H9 (cell line): ENCODE measurements around the gene RLN1. TPM values are rescaled to one million over a fixed set of nuclear protein-coding genes. Genes with fewer than 3 reads are reported as not detected.
"Not testable (repeated sequence)": the region's sequence is repeated elsewhere in the genome, so short reads cannot be mapped to it uniquely, and the experiment has no call there.

Experiments
- DNase-seq: peaks from one replicate; pipeline ENCODE4 v3.0.0-alpha.2; 2017
- H2AFZ ChIP-seq: one replicate; pipeline ENCODE4 v1.6.1; 2013; ENCODE audit warnings: mild to moderate bottlenecking, low read length, control low read depth, moderate library complexity
- H2AK5ac ChIP-seq: 2 replicates; pipeline ENCODE4 v1.6.1; 2013; ENCODE audit warnings: low read length, control low read depth, mixed read lengths; ENCODE audit not compliant: insufficient read length
- H2BK120ac ChIP-seq: one replicate; pipeline ENCODE4 v1.6.1; 2013; ENCODE audit warnings: low read depth, mild to moderate bottlenecking, low read length, control low read depth, inconsistent platforms; ENCODE audit not compliant: poor library complexity, severe bottlenecking
- H2BK12ac ChIP-seq: 2 replicates; pipeline ENCODE4 v1.6.1; 2013; ENCODE audit warnings: low read length, control low read depth, mixed read lengths, low read depth; ENCODE audit not compliant: insufficient read length
- H2BK15ac ChIP-seq: 2 replicates; pipeline ENCODE4 v1.6.1; 2013; ENCODE audit warnings: low read depth, low read length, control low read depth
- H2BK20ac ChIP-seq: one replicate; pipeline ENCODE4 v1.6.1; 2013; ENCODE audit warnings: low read depth, mild to moderate bottlenecking, low read length, control low read depth, inconsistent platforms; ENCODE audit not compliant: poor library complexity, severe bottlenecking
- H2BK5ac ChIP-seq: 2 replicates; pipeline ENCODE4 v1.6.1; 2013; ENCODE audit warnings: low read length, control low read depth, mixed read lengths; ENCODE audit not compliant: insufficient read length
- H3K14ac ChIP-seq: 2 replicates; pipeline ENCODE4 v1.6.1; 2013; ENCODE audit warnings: low read length, control low read depth; ENCODE audit not compliant: insufficient read depth
- H3K18ac ChIP-seq: 2 replicates; pipeline ENCODE4 v1.6.1; 2013; ENCODE audit warnings: low read depth, mild to moderate bottlenecking, mixed read lengths, low read length, control low read depth; ENCODE audit not compliant: insufficient read length
- H3K23ac ChIP-seq: 2 replicates; pipeline ENCODE4 v1.6.1; 2013; ENCODE audit warnings: low read length, control low read depth, mixed read lengths, low read depth; ENCODE audit not compliant: insufficient read length
- H3K23me2 ChIP-seq: 2 replicates; pipeline ENCODE4 v1.6.1; 2013; ENCODE audit warnings: low read depth, mild to moderate bottlenecking, mixed read lengths, low read length, control low read depth; ENCODE audit not compliant: insufficient read length, poor library complexity, severe bottlenecking
- H3K27ac ChIP-seq: 2 replicates; pipeline ENCODE4 v1.5.1; 2013; ENCODE audit warnings: low read length, control low read depth, mixed read lengths, low read depth; ENCODE audit not compliant: insufficient read length
- H3K27me3 ChIP-seq: 2 replicates; pipeline ENCODE4 v1.6.1; 2013; ENCODE audit warnings: low read length, control low read depth, inconsistent platforms; ENCODE audit not compliant: insufficient read depth
- H3K4ac ChIP-seq: 2 replicates; pipeline ENCODE4 v1.6.1; 2013; ENCODE audit warnings: low read depth, mild to moderate bottlenecking, control low read depth, inconsistent platforms, low read length, moderate library complexity
- H3K4me1 ChIP-seq: 2 replicates; pipeline ENCODE4 v1.6.1; 2013; ENCODE audit warnings: low read length, control low read depth, inconsistent platforms; ENCODE audit not compliant: insufficient read depth
- H3K4me2 ChIP-seq: 2 replicates; pipeline ENCODE4 v1.6.1; 2013; ENCODE audit warnings: low read length, control low read depth, mixed read lengths; ENCODE audit not compliant: insufficient read length, insufficient read depth
- H3K56ac ChIP-seq: 2 replicates; pipeline ENCODE4 v1.6.1; 2013; ENCODE audit warnings: low read depth, mild to moderate bottlenecking, mixed read lengths, low read length, control low read depth; ENCODE audit not compliant: insufficient read length
- H3K79me1 ChIP-seq: 2 replicates; pipeline ENCODE4 v1.6.1; 2013; ENCODE audit warnings: low read depth, mild to moderate bottlenecking, moderate library complexity, low read length, control low read depth, inconsistent platforms; ENCODE audit not compliant: insufficient read depth, poor library complexity, severe bottlenecking
- H3K79me2 ChIP-seq: 2 replicates; pipeline ENCODE4 v1.6.1; 2013; ENCODE audit warnings: low read length, control low read depth, inconsistent platforms; ENCODE audit not compliant: insufficient read depth
- H3K9ac ChIP-seq: 2 replicates; pipeline ENCODE4 v1.6.1; 2013; ENCODE audit warnings: low read length, control low read depth, mixed read lengths; ENCODE audit not compliant: insufficient read length; ENCODE audit errors: extremely low read depth
- H3K9me3 ChIP-seq: one replicate; pipeline ENCODE4 v1.6.1; 2013; ENCODE audit warnings: low read depth, low read length, inconsistent platforms; ENCODE audit not compliant: control insufficient read depth
- H3T11ph ChIP-seq: one replicate; pipeline ENCODE4 v1.6.1; 2013; ENCODE audit warnings: mild to moderate bottlenecking, low read length, control low read depth, inconsistent platforms
- H4K20me1 ChIP-seq: one replicate; pipeline ENCODE4 v1.6.1; 2013; ENCODE audit not compliant: control insufficient read depth, insufficient read length, insufficient read depth
- H4K5ac ChIP-seq: 2 replicates; pipeline ENCODE4 v1.6.1; 2013; ENCODE audit warnings: low read depth, mild to moderate bottlenecking, mixed read lengths, low read length, control low read depth; ENCODE audit not compliant: insufficient read length
- H4K8ac ChIP-seq: replicated peaks from 2 replicates; pipeline ENCODE4 v1.6.1; 2013; ENCODE audit warnings: low read length, control low read depth, mixed read lengths, low read depth; ENCODE audit not compliant: insufficient read length
- H4K91ac ChIP-seq: 2 replicates; pipeline ENCODE4 v1.6.1; 2013; ENCODE audit warnings: low read depth, mild to moderate bottlenecking, moderate library complexity, mixed read lengths, low read length, control low read depth; ENCODE audit not compliant: insufficient read length
- H3K27ac Mint-ChIP-seq, 3 experiments: 2 replicates in 2 of 3; 3 replicates in 1 of 3; pipeline ENCODE4 v1.8.0; 2020 to 2021; ENCODE audit warnings: mixed read lengths in 3 of 3, mild to moderate bottlenecking in 1 of 3, moderate library complexity in 1 of 3
- H3K27me3 Mint-ChIP-seq: 2 replicates; pipeline ENCODE4 v1.8.0; 2021; ENCODE audit warnings: low read depth, mild to moderate bottlenecking, moderate library complexity, mixed read lengths
- H3K36me3 Mint-ChIP-seq, 3 experiments: 2 replicates in 2 of 3; 3 replicates in 1 of 3; pipeline ENCODE4 v1.8.0; 2020 to 2021; ENCODE audit warnings: low read depth in 3 of 3, mixed read lengths in 3 of 3; ENCODE audit not compliant: insufficient read depth in 1 of 3
- H3K4me1 Mint-ChIP-seq, 2 experiments: 2 replicates each; pipeline ENCODE4 v1.8.0; 2020; ENCODE audit warnings: mixed read lengths in 2 of 2
- H3K4me3 Mint-ChIP-seq, 2 experiments: 2 replicates in 1 of 2; 3 replicates in 1 of 2; pipeline ENCODE4 v1.8.0; 2020 to 2021; ENCODE audit warnings: mild to moderate bottlenecking in 2 of 2, mixed read lengths in 2 of 2, moderate library complexity in 1 of 2
- H3K9me3 Mint-ChIP-seq, 2 experiments: 2 replicates in 1 of 2; 3 replicates in 1 of 2; pipeline ENCODE4 v1.8.0; 2020; ENCODE audit warnings: mild to moderate bottlenecking in 2 of 2, mixed read lengths in 2 of 2, moderate library complexity in 1 of 2
- WGBS: extraction: QIAGEN DNeasy Blood & Tissue Kit; methylation state at CpG from one replicate; pipeline ENCODE4 v1.1.7; 2013; ENCODE audit warnings: missing lambda C conversion rate, low lambda C conversion rate, mixed read lengths; ENCODE audit not compliant: insufficient read length; ENCODE audit errors: extremely low coverage; 5-methylcytosine and 5-hydroxymethylcytosine counted together
- long read RNA-seq: library from polyadenylated mRNA; unstranded; transcript quantifications from one replicate; pipeline ENCODE4 v2.0.0, GENCODE V29; 2020
- total RNA-seq: library from RNA; stranded (reverse); gene quantifications from 2 replicates; pipeline ENCODE4 v1.2.1, GENCODE V29; 2021

The RLN1 gene, protein sequence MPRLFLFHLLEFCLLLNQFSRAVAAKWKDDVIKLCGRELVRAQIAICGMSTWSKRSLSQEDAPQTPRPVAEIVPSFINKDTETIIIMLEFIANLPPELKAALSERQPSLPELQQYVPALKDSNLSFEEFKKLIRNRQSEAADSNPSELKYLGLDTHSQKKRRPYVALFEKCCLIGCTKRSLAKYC
- total RNA-seq, result 0.39 and 0.52 TPM in 2 replicates
- long read RNA-seq, partial matches to known transcripts, result 0 of 1 reads
- long read RNA-seq, other reads (novel, unspliced or antisense), result 0 of 1 reads

- not testable (repeated sequence) for H3K23ac ChIP-seq, H3K79me2 ChIP-seq, H3K27ac ChIP-seq, H2BK12ac ChIP-seq, H3K4me1 ChIP-seq, H2BK15ac ChIP-seq, H3K27me3 Mint-ChIP-seq, H4K5ac ChIP-seq, H3K9ac ChIP-seq, H3K36me3 Mint-ChIP-seq, H2BK5ac ChIP-seq, H3K79me1 ChIP-seq, H3K18ac ChIP-seq, H2AK5ac ChIP-seq, H3K27me3 ChIP-seq, H3T11ph ChIP-seq, H3K9me3 ChIP-seq, H3K4ac ChIP-seq, H4K91ac ChIP-seq, H3K4me1 Mint-ChIP-seq, H2BK120ac ChIP-seq, H3K23me2 ChIP-seq, H3K14ac ChIP-seq, H4K20me1 ChIP-seq, H4K8ac ChIP-seq, H3K9me3 Mint-ChIP-seq, H3K56ac ChIP-seq
- Histone ChIP-seq H2BK20ac (peak within 1 kb of the TSS; percentile 83), H2AFZ (peak within 1 kb of the TSS; percentile 80), H3K4me2 (peak within 1 kb of the TSS; percentile 53)
- WGBS, result no CpG with 5 or more reads among the region's 50 CpGs
- H3K27ac Mint-ChIP-seq, result peak within 1 kb of the TSS in 2 of 3 experiments; percentile 79 to 86; a peak in 5 of 7 replicates
- H3K4me3 Mint-ChIP-seq, result peak within 1 kb of the TSS; percentile 63 to 69
- peak; percentile 70 for DNase-seq
Observed at GRCh38 chr9:5338992-5339981, at the start of gene RLN1. Gene RLN1 (minus strand): TSS chr9:5339876. CDS start chr9:5339746, 130 bp downstream.
